GM18520 (cell line): ENCODE results near the gene TRAM2.
"Not testable (repeated sequence)": the region's sequence is repeated elsewhere in the genome, so short reads cannot be mapped to it uniquely, and the experiment has no call there.

Experiments used
- ATAC-seq: cut with Tn5 transposase; IDR thresholded peaks from one replicate; pipeline ENCODE4 v1.9.1; 2021; ENCODE audit not compliant: unreplicated experiment

The TRAM2 gene

GRCh38 chr6:52497652-52498408, 79.0 kb downstream of the TRAM2 start:
- peak; percentile 85 for ATAC-seq

GRCh38 chr6:52496631-52497030, 80.2 kb downstream of the TRAM2 start:
- no peak for ATAC-seq

- no peak for ATAC-seq
These were observed 80.9 kb downstream of the TRAM2 start for GRCh38 chr6:52495922-52496321.

- no peak for ATAC-seq
These were observed 82.4 kb downstream of the TRAM2 start for GRCh38 chr6:52494298-52495072.

GRCh38 chr6:52493669-52494068, 83.2 kb downstream of the TRAM2 start:
- no peak for ATAC-seq

- ATAC-seq: peak; percentile 56
These were observed 85.4 kb downstream of the TRAM2 start for GRCh38 chr6:52491203-52492069.

GRCh38 chr6:52489881-52490280, 87.0 kb downstream of the TRAM2 start:
- ATAC-seq: no peak

- ATAC-seq: no peak
These were observed 93.2 kb downstream of the TRAM2 start for GRCh38 chr6:52483671-52484003.

- ATAC-seq: no peak
These were observed 93.8 kb downstream of the TRAM2 start for GRCh38 chr6:52482903-52483670.

- ATAC-seq: no peak
These were observed 101.6 kb downstream of the TRAM2 start for GRCh38 chr6:52475307-52475706.

- ATAC-seq: no peak
These were observed 102.7 kb downstream of the TRAM2 start for GRCh38 chr6:52474173-52474572.

- ATAC-seq: not testable (repeated sequence)
These were observed 115.7 kb downstream of the TRAM2 start for GRCh38 chr6:52461194-52461593.

- no peak for ATAC-seq
These were observed 119.8 kb downstream of the TRAM2 start for GRCh38 chr6:52457096-52457495.

GRCh38 chr6:52454556-52454955, 122.3 kb downstream of the TRAM2 start:
- ATAC-seq: no peak
